LHCN-M2 (cell line): ENCODE measurements around the gene PTH2. TPM values are rescaled to one million over a fixed set of nuclear protein-coding genes. Genes with fewer than 3 reads are reported as not detected.
A peak's percentile ranks its signal among the peaks of the same experiment; 100 is the strongest.
"Not testable (repeated sequence)": the region's sequence is repeated elsewhere in the genome, so short reads cannot be mapped to it uniquely, and the experiment has no call there.

ENCODE experiments used
- DNase-seq: peaks from one replicate; pipeline ENCODE4 v3.0.0-alpha.2; 2012; ENCODE audit warnings: low read depth
- total RNA-seq: library from RNA; depleted of rRNA; stranded (reverse); fragments of >200 nt; gene quantifications from 2 replicates; pipeline ENCODE4 v1.2.3, GENCODE V29; 2014

The PTH2 gene
- total RNA-seq, 1 experiment from 2014 or later = not detected

GRCh38 chr19:49447485-49448431 lies 24.5 kb upstream of the PTH2 start:
- DNase-seq = peak; percentile 30

- DNase-seq = no peak
Measured at GRCh38 chr19:49445997-49446396, 22.8 kb upstream of the PTH2 start.

GRCh38 chr19:49444100-49444700 lies 21.0 kb upstream of the PTH2 start:
- not testable (repeated sequence) for DNase-seq

- DNase-seq = peak; percentile 94
Measured at GRCh38 chr19:49443366-49444099, 20.3 kb upstream of the PTH2 start.

- peak; percentile 87 for DNase-seq
Measured at GRCh38 chr19:49442771-49443365, 19.6 kb upstream of the PTH2 start.

- no peak for DNase-seq
Measured at GRCh38 chr19:49442354-49442753, 19.1 kb upstream of the PTH2 start.

- DNase-seq = no peak
Measured at GRCh38 chr19:49441960-49442350, 18.7 kb upstream of the PTH2 start.

- no peak for DNase-seq
Measured at GRCh38 chr19:49441210-49441959, 18.1 kb upstream of the PTH2 start, which contains the start of gene SLC17A7. Gene SLC17A7 (minus strand): TSS chr19:49441527. CDS start chr19:49441379, 148 bp downstream.

GRCh38 chr19:49440439-49441209 lies 17.4 kb upstream of the PTH2 start:
- no peak for DNase-seq

GRCh38 chr19:49439836-49440235 lies 16.6 kb upstream of the PTH2 start:
- DNase-seq = no peak

- DNase-seq = no peak
Measured at GRCh38 chr19:49438261-49438660, 15.0 kb upstream of the PTH2 start.

- DNase-seq = no peak
Measured at GRCh38 chr19:49437231-49437630, 14.0 kb upstream of the PTH2 start.

GRCh38 chr19:49436381-49437017 lies 13.3 kb upstream of the PTH2 start:
- no peak for DNase-seq

GRCh38 chr19:49435670-49436069 lies 12.4 kb upstream of the PTH2 start:
- DNase-seq = no peak

GRCh38 chr19:49434907-49435583 lies 11.8 kb upstream of the PTH2 start:
- DNase-seq = no peak

GRCh38 chr19:49433240-49433901 lies 10.1 kb upstream of the PTH2 start:
- DNase-seq = no peak

GRCh38 chr19:49432141-49433073 lies 9.2 kb upstream of the PTH2 start:
- no peak for DNase-seq
